K562 (cell line): ENCODE data around the gene C20orf96. TPM values are rescaled to one million over a fixed set of nuclear protein-coding genes. Genes with fewer than 3 reads are reported as not detected.

ENCODE experiments used
- ATAC-seq: fragments of 200-7000 bp; cut with Tn5 transposase; 3 replicates; pipeline ENCODE4 v1.9.1; 2020; ENCODE audit warnings: moderate library complexity
- BruUV-seq: library from RNA; stranded (reverse); fragments of 400-500 nt; replicated peaks from 2 replicates; lab custom pipeline; 2021; lab: Mats Ljungman, UMichigan
- CTCF ChIA-PET: fragments of 300-600 bp; formaldehyde crosslinking; extraction: SDS; loops from one replicate; lab custom pipeline; 2021; ENCODE audit warnings: low intra/inter-chr PET ratio; lab: Yijun Ruan, JAX
- POLR2A ChIA-PET: fragments of 300-600, 350-650 bp; sonication (Branson Sonifier 250); formaldehyde crosslinking; extraction: SDS; loops from one replicate; lab custom pipeline; 2021; ENCODE audit warnings: antibody characterized with exemption, inconsistent platforms; lab: Yijun Ruan, JAX
- DNase-seq, 4 experiments: peaks; one replicate each; pipeline versions ENCODE4 v3.0.0 to v3.0.0-alpha.2; 2011 to 2018; ENCODE audit warnings: low spot score in 3 of 4, mixed read lengths in 3 of 4; ENCODE audit errors: extremely low read depth in 1 of 4
- FAIRE-seq: peaks from 2 replicates; lab custom pipeline; 2011; peaks lifted over from hg19 to GRCh38; lab: Jason Lieb, UNC
- H2AFZ ChIP-seq: 2 replicates; pipeline ENCODE4 v1.6.0; 2011; ENCODE audit warnings: low read depth, low read length, control low read depth, inconsistent platforms
- H3K27ac ChIP-seq: fragments of 200-600 bp; 3 replicates; pipeline ENCODE4 v1.8.0; 2011; ENCODE audit warnings: low read depth, mild to moderate bottlenecking, control low read depth, inconsistent platforms, low read length, moderate library complexity, mixed read lengths; ENCODE audit errors: extremely low read depth
- H3K27me3 ChIP-seq, 2 experiments: fragments of 300-600 bp in 1 of 2; 2 replicates in 1 of 2; 3 replicates in 1 of 2; pipeline versions ENCODE4 v1.6.0 to v1.8.0; 2011; ENCODE audit warnings: inconsistent platforms in 2 of 2, low read length in 2 of 2, mild to moderate bottlenecking in 1 of 2, mixed read lengths in 1 of 2, moderate library complexity in 1 of 2; ENCODE audit not compliant: control insufficient read depth in 2 of 2, insufficient read depth in 2 of 2
- H3K36me3 ChIP-seq: fragments of 300-600 bp; 3 replicates; pipeline ENCODE4 v1.8.0; 2011; ENCODE audit warnings: mild to moderate bottlenecking, low read length, inconsistent platforms; ENCODE audit not compliant: control insufficient read depth, insufficient read depth
- H3K4me1 ChIP-seq, 2 experiments: fragments of 200-600 bp in 1 of 2; replicated peaks in 1 of 2; 2 replicates in 1 of 2; 3 replicates in 1 of 2; pipeline versions ENCODE4 v1.5.1 to v1.8.0; 2011; ENCODE audit warnings: inconsistent platforms in 2 of 2, low read length in 2 of 2, mild to moderate bottlenecking in 1 of 2, mixed read lengths in 1 of 2, moderate library complexity in 1 of 2; ENCODE audit not compliant: control insufficient read depth in 2 of 2, insufficient read depth in 2 of 2
- H3K4me2 ChIP-seq: 2 replicates; pipeline ENCODE4 v1.6.1; 2011; ENCODE audit warnings: low read length, control low read depth, inconsistent platforms, mixed read lengths; ENCODE audit not compliant: insufficient read depth
- H3K4me3 ChIP-seq: fragments of 200-600 bp; sonication (generic), shearing (Covaris generic); 2 replicates; pipeline ENCODE4 v1.5.1; 2016; ENCODE audit warnings: control low read depth, inconsistent platforms
- H3K79me2 ChIP-seq: fragments of 200-600 bp; 3 replicates; pipeline ENCODE4 v1.8.0; 2011; ENCODE audit warnings: low read length, inconsistent platforms; ENCODE audit not compliant: control insufficient read depth, insufficient read depth
- H3K9ac ChIP-seq, 2 experiments: 2 replicates each; pipeline versions ENCODE4 v1.6.0 to v1.6.1; 2011; ENCODE audit warnings: low read depth in 2 of 2, low read length in 2 of 2, control low read depth in 1 of 2, inconsistent platforms in 1 of 2, mild to moderate bottlenecking in 1 of 2, mixed read lengths in 1 of 2; ENCODE audit not compliant: insufficient read depth in 1 of 2
- H3K9me1 ChIP-seq: one replicate; pipeline ENCODE4 v1.6.0; 2011; ENCODE audit warnings: inconsistent platforms, mild to moderate bottlenecking, low read length, moderate library complexity; ENCODE audit not compliant: control insufficient read depth, insufficient read depth
- H3K9me3 ChIP-seq: replicated peaks from 2 replicates; pipeline ENCODE4 v1.5.1; 2011; ENCODE audit warnings: low read depth, low read length, inconsistent platforms; ENCODE audit not compliant: control insufficient read depth, insufficient read depth
- H4K20me1 ChIP-seq: replicated peaks from 2 replicates; pipeline ENCODE4 v1.6.1; 2011; ENCODE audit warnings: low read length, inconsistent platforms, mixed read lengths; ENCODE audit not compliant: control insufficient read depth, insufficient read depth
- BRD9 ChIP-seq: fragments of 450-650 bp; IDR thresholded peaks from 2 replicates; pipeline ENCODE4 v1.6.1; 2018; ENCODE audit warnings: low read depth; ENCODE audit not compliant: partially characterized antibody
- PCBP2 ChIP-seq: fragments of 200-400 bp; formaldehyde crosslinking; IDR thresholded peaks from 2 replicates; pipeline ENCODE4 v1.6.1; 2018; ENCODE audit warnings: low read length, low read depth, mild to moderate bottlenecking, moderate library complexity; ENCODE audit not compliant: poor library complexity, severe bottlenecking
- RAD21 ChIP-seq, 2 experiments: fragments of 250-450 bp in 1 of 2; fragments of 450-650 bp in 1 of 2; sonication (Bioruptor Pico) in 1 of 2; formaldehyde crosslinking in 1 of 2; IDR thresholded peaks in 1 of 2; conservative IDR thresholded peaks in 1 of 2; 2 replicates each; pipeline versions ENCODE4 v1.4.0 to v1.8.0; 2020 to 2022; ENCODE audit warnings: mild to moderate bottlenecking in 2 of 2, moderate library complexity in 1 of 2
- SPI1 ChIP-seq: IDR thresholded peaks from 2 replicates; pipeline ENCODE4 v1.6.1; 2011; ENCODE audit warnings: low read depth, low read length, control low read depth, borderline replicate concordance
- ZBTB12 ChIP-seq: fragments of 250-450 bp; sonication (Bioruptor Pico); IDR thresholded peaks from 2 replicates; pipeline ENCODE4 v1.4.0; 2020
- WGBS: fragments of 100-300 bp; shearing (Covaris generic); methylation state at CpG from one replicate; pipeline ENCODE4 v1.1.6; 2016; ENCODE audit warnings: low coverage, mixed read lengths; ENCODE audit not compliant: insufficient coverage; ENCODE audit errors: missing lambda C conversion rate; 5-methylcytosine and 5-hydroxymethylcytosine counted together
- in situ Hi-C: fragments of 300-500 bp; cut with MboI; formaldehyde crosslinking; loops from 4 replicates; pipeline ENCODE4 v1.15.0; 2018; ENCODE audit warnings: inconsistent platforms, mixed read lengths
- intact Hi-C: fragments of 100-400 bp; cut with micrococcal nuclease; formaldehyde crosslinking; loops from 2 replicates; pipeline ENCODE4 v1.14.2; 2022
- polyA plus RNA-seq, 8 experiments: library from polyadenylated mRNA; depleted of rRNA in 4 of 8; stranded (reverse) in 5 of 8; unstranded in 3 of 8; fragments of >200 nt; fragmentation: Nextera tagmentation in 2 of 8; fragmentation: Illumina TruSeq in 1 of 8; extraction: Ambion mirVana in 2 of 8; extraction: Trizol in 1 of 8; gene quantifications; 2 replicates each; pipeline versions ENCODE4 v1.2.1 to v1.2.3, GENCODE V29; 2011 to 2014; ENCODE audit warnings: inconsistent platforms in 1 of 8, missing spikeins in 1 of 8
- total RNA-seq, 7 experiments: library from RNA; depleted of rRNA in 6 of 7; stranded (reverse); fragments of >200 nt in 6 of 7; fragmentation: Illumina TruSeq in 2 of 7; extraction: Trizol in 2 of 7; gene quantifications; 2 replicates each; pipeline versions ENCODE4 v1.2.1 to v1.2.3, GENCODE V29; 2011 to 2021; ENCODE audit warnings: low replicate concordance in 1 of 7

C20orf96 gene
- total and polyA plus RNA-seq, 9 of the 15 experiments (the other 6 are each of a cell fraction or from before 2014, with no cell fraction given), result 1.7 to 11.7 (median 4.2) TPM

- POLR2A ChIA-PET, result interaction anchor here (1.8 kb wide), 1 partner anchor 28 kb away, joined by 5 read pairs; no protein-coding TSS in a partner anchor
- in situ Hi-C loops, result no loop called here
Observed at GRCh38 chr20:235891-236290, 54.7 kb downstream of the C20orf96 start.

More at GRCh38 chr20:235891-236290, 54.7 kb downstream of the C20orf96 start:
- H3K27ac ChIP-seq, result no peak overlapping the region
- DNase-seq, result no peak
- TF ChIP-seq PCBP2 (no peak), BRD9 (no peak), ZBTB12 (no peak), RAD21 (CRISPR knock-in tag; conservative IDR thresholded peaks at IDR 0.05 in 1 of 2, IDR thresholded peaks at IDR 0.05 in 1 of 2) (peak in 1 of 2 experiments; percentile 18; a peak in 1 of 4 replicates), SPI1 (no peak)
- TF ChIP-seq, all 486 proteins: peak for 1
- 14% methylated on average over 1 of the region's 1 CpG for WGBS
- H3K27me3 ChIP-seq, result no peaks in the 10 kb centered on the region
- ATAC-seq (no peak), FAIRE-seq (no peak)
- no peaks in the 10 kb centered on the region for H4K20me1 ChIP-seq
- intact Hi-C loops, result no loop called here
- H3K4me2 ChIP-seq, result no peak overlapping the region
- no TSS peak for BruUV-seq
- H3K4me1 ChIP-seq, result peaks cover 0 to 12% of the 10 kb centered on the region in 2 experiments; a peak in 4 of 5 replicates
- H3K9me3 ChIP-seq, result no peaks in the 10 kb centered on the region
- H3K36me3 ChIP-seq, result no peaks in the 10 kb centered on the region
- CTCF ChIA-PET, result no interaction called here
- no peak overlapping the region for H3K9ac ChIP-seq
- no peaks in the 10 kb centered on the region for H3K9me1 ChIP-seq
- H3K79me2 ChIP-seq, result no peaks in the 10 kb centered on the region
- no peak overlapping the region for H2AFZ ChIP-seq
- H3K4me3 ChIP-seq, result no peak overlapping the region
